Measurements from ENCODE around the gene GSTA3. TPM values are rescaled to one million over a fixed set of nuclear protein-coding genes. Genes with fewer than 3 reads are reported as not detected.
"Not testable (repeated sequence)": the region's sequence is repeated elsewhere in the genome, so short reads cannot be mapped to it uniquely, and the experiment has no call there.

Gene GSTA3
- not detected in 2 replicates for total RNA-seq (2014; rRNA removed; shearing (Covaris generic))

DNA sequence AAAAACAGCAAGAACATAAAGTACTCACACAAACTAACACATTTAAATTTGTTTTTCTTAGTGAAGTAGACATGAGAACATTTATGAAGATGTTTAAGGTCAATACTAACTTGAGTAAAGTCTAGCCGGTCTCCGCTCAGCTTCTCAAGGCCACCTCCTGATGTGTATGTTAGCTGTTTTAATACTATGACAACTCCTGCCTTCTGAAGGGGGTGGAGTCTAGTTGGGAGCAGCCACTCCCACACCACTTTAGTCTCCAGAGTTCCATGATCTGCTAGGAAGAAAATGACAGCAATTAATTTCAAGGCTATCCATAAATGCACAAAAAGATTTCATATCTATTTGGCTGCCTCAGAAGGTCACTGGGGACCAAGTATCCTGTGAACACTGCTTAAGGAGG, at the start of gene GSTA3:
GSTA3 (minus strand) TSS at position 168 of the 400 bp plus-strand sequence. CDS start 3,864 bp downstream, outside the sequence.
- peak; percentile 12 for DNase-seq (ENCODE audit: low spot score)

GRCh38 chr6:52958546-52959255, 49.2 kb upstream of the GSTA3 start:
- no peak for DNase-seq (ENCODE audit: low spot score)

DNA sequence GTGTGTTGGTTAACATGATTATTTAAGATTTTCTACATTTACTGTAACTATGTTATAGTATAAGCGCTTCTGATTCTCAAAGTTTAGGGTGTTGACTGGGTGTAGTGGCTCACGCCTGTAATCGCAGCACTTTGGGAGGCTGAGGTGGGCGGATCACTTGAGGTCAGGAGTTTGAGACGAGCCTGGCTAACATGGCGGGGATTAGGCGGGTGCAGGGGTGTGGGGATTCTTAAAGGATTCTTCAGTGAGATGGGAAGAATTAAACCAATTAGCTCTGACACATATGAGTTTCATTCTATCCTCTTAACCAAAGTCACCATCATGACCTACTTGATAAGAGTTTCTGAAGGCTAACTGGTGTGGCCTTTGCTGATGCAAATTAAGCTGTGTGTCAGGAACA, 46.4 kb upstream of the GSTA3 start:
- DNase-seq (ENCODE audit: low spot score), result no peak

DNA sequence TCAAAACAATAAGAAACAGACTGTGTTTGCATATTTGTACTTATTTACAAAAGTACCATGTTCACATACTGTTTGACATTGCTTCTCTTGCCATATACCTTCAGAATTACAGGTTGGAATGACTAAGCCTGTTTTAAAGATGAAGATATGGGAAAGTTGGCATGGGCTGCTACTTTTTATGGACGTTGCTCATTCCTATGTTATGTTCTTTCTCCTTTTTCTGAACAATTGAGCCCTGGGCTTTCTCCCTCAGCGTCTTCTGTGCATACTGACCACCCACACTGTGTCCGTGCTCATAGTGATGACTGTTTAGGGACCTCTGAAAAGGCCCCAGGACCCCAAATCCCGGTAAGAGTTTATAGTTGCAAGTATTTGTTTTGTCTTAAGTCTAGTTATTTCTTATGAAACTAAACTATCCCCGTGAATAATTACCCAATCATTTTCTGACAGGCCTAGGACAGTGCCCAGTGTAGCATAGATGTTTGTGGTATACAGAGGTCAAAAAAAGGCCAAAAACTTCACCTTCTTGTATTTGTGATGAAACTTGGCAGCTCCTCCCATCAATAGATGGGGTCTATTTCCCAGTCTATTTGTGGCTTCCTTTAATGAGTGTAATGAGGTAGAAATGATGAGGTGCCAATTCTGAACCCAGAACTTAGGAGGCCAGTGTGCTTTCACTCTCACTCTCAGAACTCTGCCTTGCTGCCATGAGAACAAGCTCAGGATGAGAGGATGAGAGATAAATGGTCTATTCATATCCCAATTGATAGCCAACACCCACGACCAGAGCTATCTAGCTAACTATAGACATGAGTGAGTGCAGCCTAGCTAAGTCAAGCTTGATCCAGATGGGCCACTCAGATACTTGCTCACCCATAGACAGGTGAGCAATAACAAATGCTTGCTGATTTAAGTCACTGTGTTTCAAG, 44.7 kb upstream of the GSTA3 start:
- DNase-seq (ENCODE audit: low spot score), result no peak

GRCh38 chr6:52946306-52946705, 36.8 kb upstream of the GSTA3 start:
- DNase-seq (ENCODE audit: low spot score), result no peak

DNA sequence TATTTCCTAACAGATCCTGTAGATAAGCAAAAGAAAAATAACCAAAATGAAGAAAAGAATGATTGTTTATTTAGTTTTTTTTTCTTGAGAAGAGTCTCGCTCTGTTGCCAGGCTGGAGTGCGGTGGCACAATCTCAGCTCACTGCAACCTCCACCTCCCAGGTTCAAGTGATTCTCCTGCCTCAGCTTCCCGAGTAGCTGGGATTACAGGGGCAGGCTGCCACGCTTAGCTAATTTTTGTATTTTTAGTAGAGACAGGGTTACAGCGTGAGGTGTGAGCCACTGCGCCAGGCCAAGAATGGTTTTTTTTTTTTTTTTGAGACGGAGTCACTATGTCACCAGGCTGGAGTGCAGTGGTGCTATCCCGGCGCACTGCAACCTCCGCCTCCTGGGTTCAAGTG, 33.3 kb upstream of the GSTA3 start:
- DNase-seq (ENCODE audit: low spot score), result not testable (repeated sequence)

- DNase-seq (ENCODE audit: low spot score), result no peak
Observed at GRCh38 chr6:52942221-52942620, 32.7 kb upstream of the GSTA3 start.

- no peak for DNase-seq (ENCODE audit: low spot score)
Observed at GRCh38 chr6:52937908-52938307, 28.4 kb upstream of the GSTA3 start.

DNA sequence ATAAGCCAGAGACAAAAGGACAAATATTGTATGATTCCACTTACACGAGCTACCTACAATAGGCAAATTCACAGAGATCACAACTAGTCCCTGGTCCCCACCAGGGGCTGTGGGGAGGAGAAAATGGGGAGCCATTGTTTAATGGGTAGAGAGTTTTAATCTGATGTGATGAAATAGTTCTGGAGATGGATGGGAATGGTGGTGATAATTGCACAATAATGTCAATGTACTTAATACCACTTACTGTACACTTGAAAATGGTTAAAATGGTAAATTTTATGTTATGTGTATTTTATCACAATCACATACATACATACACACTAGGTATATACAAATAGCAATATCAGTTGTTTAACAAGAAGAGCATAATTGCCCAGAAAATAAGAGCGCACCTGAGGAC, 24.3 kb upstream of the GSTA3 start:
- no peak for DNase-seq (ENCODE audit: low spot score)

- DNase-seq (ENCODE audit: low spot score), result no peak
Observed at GRCh38 chr6:52931351-52931750, 21.9 kb upstream of the GSTA3 start.

DNA sequence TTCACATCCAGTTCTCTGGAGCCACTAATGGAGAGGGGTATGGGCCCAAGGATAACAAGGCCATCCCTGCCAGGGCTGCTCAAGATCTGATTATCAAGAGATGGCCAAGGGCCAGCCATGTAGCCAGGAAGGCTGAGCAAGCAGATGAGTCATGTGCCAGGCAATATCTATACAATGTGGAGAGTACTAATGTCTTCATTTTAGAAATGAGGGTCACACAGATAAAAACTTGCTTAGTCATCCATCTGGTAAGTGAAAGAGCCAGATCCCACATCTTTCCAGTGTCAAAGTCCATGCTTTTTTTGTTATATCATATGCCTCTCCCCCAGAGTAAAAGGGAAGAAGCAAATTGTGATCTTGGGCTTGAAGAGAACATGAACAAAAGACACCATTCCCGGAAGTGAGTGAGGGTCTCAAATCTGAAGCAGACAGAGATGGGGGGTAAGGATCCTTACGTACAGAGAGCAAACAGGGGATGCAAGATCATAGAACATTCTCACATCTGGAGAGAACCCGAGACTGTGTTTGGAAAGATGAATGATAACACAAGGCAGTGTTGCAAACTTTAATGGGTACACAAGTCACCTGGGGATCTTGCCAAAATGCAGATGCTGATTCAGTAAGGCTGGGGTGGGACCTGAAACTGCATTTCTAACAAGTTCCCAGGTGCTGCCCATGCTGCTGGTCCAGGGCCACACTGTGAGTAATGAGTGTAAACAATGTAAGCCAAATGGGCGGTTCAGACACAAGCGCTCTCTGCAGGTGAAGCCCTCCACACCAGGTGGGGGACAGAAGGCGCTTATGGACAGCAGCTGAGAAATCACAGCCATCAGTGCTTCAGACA, 20.0 kb upstream of the GSTA3 start:
- peak; percentile 59 for DNase-seq (ENCODE audit: low spot score)

DNA sequence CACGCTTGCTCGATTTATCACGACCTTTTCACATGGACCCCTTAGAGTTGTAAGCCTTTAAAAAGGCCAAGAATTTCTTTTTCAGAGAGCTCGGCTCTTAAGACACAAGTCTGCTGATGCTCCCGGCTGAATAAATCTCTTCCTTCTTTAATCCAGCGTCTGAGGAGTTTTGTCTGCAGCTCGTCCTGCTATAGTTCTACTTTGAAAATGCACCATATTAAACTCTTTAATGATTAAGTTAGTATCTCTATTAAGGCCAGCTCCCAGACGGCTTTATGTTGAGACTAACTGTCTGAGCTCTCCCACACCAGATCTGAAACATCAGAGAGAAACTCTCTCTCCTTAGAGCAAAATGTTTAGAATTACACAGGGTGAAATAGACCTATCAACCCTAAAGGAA, 18.0 kb upstream of the GSTA3 start:
- DNase-seq (ENCODE audit: low spot score), result no peak

DNA sequence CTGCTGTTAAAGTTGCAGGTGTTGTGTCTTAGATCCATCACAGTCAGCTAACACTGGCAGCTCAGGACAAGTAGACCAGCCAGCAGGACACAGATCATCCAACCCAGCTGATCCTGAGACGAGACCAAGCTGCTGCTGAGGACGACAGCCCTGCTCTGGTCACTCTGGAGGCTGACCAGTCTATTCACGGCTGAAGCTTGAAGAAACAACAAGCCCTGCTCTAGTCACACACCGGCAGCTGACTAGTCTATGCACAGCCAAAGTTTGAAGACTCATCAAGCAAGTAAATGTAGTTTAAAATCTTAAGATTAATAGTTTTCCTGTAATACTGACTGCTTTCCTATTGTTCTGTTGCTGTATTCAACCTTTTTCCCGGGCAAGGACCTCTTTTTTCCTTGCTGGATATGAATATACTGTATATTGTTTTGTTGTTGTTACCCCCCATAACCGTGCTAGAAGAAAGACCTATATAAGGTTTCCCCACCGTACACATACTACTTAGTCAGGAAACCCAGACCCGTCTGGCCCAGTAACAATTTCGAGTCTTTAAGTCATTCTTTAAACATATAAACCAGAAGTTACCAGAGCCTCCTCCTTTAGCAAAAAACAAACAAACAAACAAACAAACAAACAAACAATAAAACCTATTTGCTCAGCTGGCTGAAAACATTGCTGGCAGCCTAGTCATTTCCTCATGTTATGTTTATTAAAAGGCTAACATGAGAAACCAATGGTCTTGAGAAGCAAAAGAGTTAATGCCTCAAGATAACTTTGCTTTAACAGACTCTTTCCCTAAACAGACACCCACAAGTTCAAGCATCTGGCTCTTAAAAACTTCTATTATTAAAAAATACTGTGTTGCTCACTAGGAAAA, 16.7 kb upstream of the GSTA3 start:
- no peak for DNase-seq (ENCODE audit: low spot score)

- DNase-seq (ENCODE audit: low spot score), result no peak
Observed at GRCh38 chr6:52925042-52925441, 15.5 kb upstream of the GSTA3 start.

- not testable (repeated sequence) for DNase-seq (ENCODE audit: low spot score)
Observed at GRCh38 chr6:52923689-52924088, 14.2 kb upstream of the GSTA3 start.

DNA sequence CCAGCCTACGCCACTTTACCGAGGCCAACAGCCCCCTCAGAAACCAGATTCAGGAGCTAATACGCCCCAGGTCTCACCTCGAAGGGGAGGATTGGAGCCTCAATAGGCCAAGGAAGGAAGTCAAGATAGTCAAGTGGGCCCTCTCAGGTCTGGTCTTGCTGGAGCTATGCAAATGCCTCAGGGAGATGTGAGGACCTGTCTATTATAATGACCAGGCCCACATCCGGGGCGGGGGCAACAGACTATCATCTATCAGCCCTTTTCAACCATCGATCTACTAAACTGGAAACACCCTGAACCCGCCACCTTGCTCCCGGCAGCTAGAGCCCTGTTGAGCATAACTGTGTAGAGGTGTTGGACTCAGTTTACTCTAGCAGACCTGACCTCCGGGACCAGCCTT, 12.7 kb upstream of the GSTA3 start:
- no peak for DNase-seq (ENCODE audit: low spot score)

DNA sequence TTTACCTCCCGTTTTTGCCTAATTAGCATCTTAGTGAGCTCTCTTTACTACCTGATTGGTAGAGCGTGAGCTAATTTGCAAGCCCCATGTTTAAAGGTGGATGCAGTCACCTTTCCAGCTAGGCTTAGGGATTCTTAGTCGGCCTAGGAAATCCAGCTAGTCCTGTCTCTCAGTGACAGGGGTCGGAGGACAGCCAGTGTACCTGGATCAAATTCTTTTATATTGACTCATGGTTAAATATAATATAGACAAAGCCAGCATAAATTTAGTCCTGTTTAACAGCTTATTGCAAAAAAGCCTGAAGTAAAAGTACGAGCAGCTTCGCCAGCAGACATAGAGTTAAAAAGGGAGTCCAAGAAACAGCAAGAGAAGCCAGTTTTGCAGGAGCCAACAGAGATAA, 12.2 kb upstream of the GSTA3 start:
- DNase-seq (ENCODE audit: low spot score), result no peak

DNA sequence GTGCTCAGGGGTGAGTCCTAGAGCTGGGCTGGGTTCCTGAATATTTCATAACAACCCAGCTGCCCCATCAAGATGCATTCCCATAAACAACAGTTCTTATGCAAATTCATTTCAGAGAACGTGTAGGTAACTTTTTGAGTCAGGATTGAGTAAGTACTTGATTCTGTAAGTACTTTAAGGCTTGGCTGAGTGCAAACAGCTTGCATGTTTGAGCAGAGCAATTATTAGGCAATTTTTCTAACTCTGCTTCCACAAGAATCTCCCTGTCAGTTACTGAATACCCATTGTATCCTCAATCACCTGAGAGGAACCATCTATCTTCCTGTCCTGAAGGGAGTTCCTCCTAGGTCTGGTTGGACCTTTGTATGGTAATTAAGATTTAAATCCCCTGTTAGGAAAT, 10.0 kb upstream of the GSTA3 start:
- DNase-seq (ENCODE audit: low spot score), result not testable (repeated sequence)

DNA sequence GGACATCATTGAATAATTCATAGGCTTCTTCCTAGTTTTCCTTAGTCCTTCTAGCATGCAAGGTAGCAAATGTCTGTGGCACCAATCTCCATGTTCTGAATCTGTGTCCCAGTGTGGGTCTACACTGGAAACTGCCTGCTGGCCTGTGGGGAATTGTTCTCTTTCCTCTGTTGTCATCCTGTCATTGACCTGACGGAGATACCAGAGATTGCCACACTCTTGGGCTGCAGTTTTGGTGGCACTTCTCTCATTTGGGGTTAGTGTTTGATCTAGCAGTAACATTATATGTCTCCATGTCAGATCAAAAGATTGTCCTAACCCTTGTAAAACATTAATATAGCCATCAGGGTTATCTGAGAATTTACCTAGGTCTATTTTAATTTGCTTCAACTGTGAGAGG, 9.3 kb upstream of the GSTA3 start:
- not testable (repeated sequence) for DNase-seq (ENCODE audit: low spot score)

DNA sequence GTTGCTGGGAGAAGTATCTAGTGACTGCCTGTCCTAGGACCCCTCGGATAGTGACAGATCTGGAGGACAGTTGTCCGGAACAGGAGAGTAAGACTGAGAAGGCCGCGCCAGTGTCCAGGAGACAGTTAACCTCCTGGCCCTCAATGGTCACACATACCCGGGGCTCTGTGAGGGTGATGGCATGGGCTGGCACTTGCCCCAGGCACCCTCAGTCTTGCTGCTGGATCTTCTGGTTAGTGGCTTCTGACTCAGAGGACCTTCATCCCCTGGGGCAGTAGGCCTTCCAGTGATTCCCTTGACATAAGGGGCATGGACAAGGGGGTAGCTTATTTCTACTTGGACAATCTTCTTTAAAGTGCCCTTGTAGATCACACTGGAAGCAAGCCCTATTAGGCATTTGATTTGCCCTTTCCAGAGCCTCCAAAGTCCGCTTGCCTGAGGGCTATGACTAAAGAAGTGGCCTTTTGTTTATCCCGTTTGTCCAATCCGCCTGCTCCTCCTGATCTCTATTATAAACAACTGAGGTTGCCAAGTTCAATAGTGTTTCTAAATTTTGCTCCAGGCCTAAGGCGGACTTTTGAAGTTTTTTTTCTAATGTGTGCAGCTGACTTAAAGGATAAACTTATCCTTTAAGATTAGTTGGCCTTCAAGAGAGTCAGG, 8.7 kb upstream of the GSTA3 start:
- not testable (repeated sequence) for DNase-seq (ENCODE audit: low spot score)

Data from HT-29 (cell line).